Measurements from ENCODE around the gene IRGC.

The IRGC gene

GRCh38 chr19:43691755-43692154 lies 24.1 kb upstream of the IRGC start:
- no peaks in the 10 kb centered on the region for H3K9me3 ChIP-seq (ENCODE audit: control insufficient read depth, insufficient read depth, low read length)
- H3K4me1 ChIP-seq (ENCODE audit: control insufficient read depth, insufficient read depth, low read length): no peaks in the 10 kb centered on the region
- no peaks in the 10 kb centered on the region for H3K27me3 ChIP-seq (ENCODE audit: control insufficient read depth, insufficient read depth, low read length)
- no CpG with 5 or more reads among the region's 5 CpGs for WGBS (ENCODE audit: insufficient coverage, insufficient read length)
- H3K4me3 ChIP-seq (ENCODE audit: low read length): no peak overlapping the region
- no peak overlapping the region for H3K27ac ChIP-seq (ENCODE audit: low read length)
- no peak for DNase-seq (ENCODE audit: low read depth, low spot score)
- H3K36me3 ChIP-seq (ENCODE audit: control insufficient read depth, insufficient read depth, low read length): no peaks in the 10 kb centered on the region

GRCh38 chr19:43692385-43692784 lies 23.5 kb upstream of the IRGC start:
- DNase-seq (ENCODE audit: low read depth, low spot score): no peak
- no peak overlapping the region for H3K4me3 ChIP-seq (ENCODE audit: low read length)
- H3K27me3 ChIP-seq (ENCODE audit: control insufficient read depth, insufficient read depth, low read length): no peaks in the 10 kb centered on the region
- H3K9me3 ChIP-seq (ENCODE audit: control insufficient read depth, insufficient read depth, low read length): no peaks in the 10 kb centered on the region
- no peaks in the 10 kb centered on the region for H3K4me1 ChIP-seq (ENCODE audit: control insufficient read depth, insufficient read depth, low read length)
- WGBS (ENCODE audit: insufficient coverage, insufficient read length): no CpG with 5 or more reads among the region's 2 CpGs
- no peaks in the 10 kb centered on the region for H3K36me3 ChIP-seq (ENCODE audit: control insufficient read depth, insufficient read depth, low read length)
- no peak overlapping the region for H3K27ac ChIP-seq (ENCODE audit: low read length)

- H3K9me3 ChIP-seq (ENCODE audit: control insufficient read depth, insufficient read depth, low read length): no peaks in the 10 kb centered on the region
- no peak for DNase-seq (ENCODE audit: low read depth, low spot score)
- WGBS (ENCODE audit: insufficient coverage, insufficient read length): no CpG with 5 or more reads among the region's 4 CpGs
- no peak overlapping the region for H3K4me3 ChIP-seq (ENCODE audit: low read length)
- H3K27ac ChIP-seq (ENCODE audit: low read length): no peak overlapping the region
- no peaks in the 10 kb centered on the region for H3K4me1 ChIP-seq (ENCODE audit: control insufficient read depth, insufficient read depth, low read length)
- no peaks in the 10 kb centered on the region for H3K27me3 ChIP-seq (ENCODE audit: control insufficient read depth, insufficient read depth, low read length)
- no peaks in the 10 kb centered on the region for H3K36me3 ChIP-seq (ENCODE audit: control insufficient read depth, insufficient read depth, low read length)
Measured at GRCh38 chr19:43692877-43693276, 23.0 kb upstream of the IRGC start.

GRCh38 chr19:43694553-43694952 lies 21.3 kb upstream of the IRGC start:
- no peak overlapping the region for H3K27ac ChIP-seq (ENCODE audit: low read length)
- H3K4me1 ChIP-seq (ENCODE audit: control insufficient read depth, insufficient read depth, low read length): no peaks in the 10 kb centered on the region
- no peak for DNase-seq (ENCODE audit: low read depth, low spot score)
- no CpG with 5 or more reads among the region's 5 CpGs for WGBS (ENCODE audit: insufficient coverage, insufficient read length)
- no peaks in the 10 kb centered on the region for H3K36me3 ChIP-seq (ENCODE audit: control insufficient read depth, insufficient read depth, low read length)
- no peak overlapping the region for H3K4me3 ChIP-seq (ENCODE audit: low read length)
- no peaks in the 10 kb centered on the region for H3K9me3 ChIP-seq (ENCODE audit: control insufficient read depth, insufficient read depth, low read length)
- no peaks in the 10 kb centered on the region for H3K27me3 ChIP-seq (ENCODE audit: control insufficient read depth, insufficient read depth, low read length)

GRCh38 chr19:43695985-43696704 lies 19.7 kb upstream of the IRGC start:
- no CpG with 5 or more reads among the region's 6 CpGs for WGBS (ENCODE audit: insufficient coverage, insufficient read length)
- H3K36me3 ChIP-seq (ENCODE audit: control insufficient read depth, insufficient read depth, low read length): no peaks in the 10 kb centered on the region
- H3K27me3 ChIP-seq (ENCODE audit: control insufficient read depth, insufficient read depth, low read length): no peaks in the 10 kb centered on the region
- no peak for DNase-seq (ENCODE audit: low read depth, low spot score)
- H3K4me3 ChIP-seq (ENCODE audit: low read length): no peak overlapping the region
- no peaks in the 10 kb centered on the region for H3K9me3 ChIP-seq (ENCODE audit: control insufficient read depth, insufficient read depth, low read length)
- H3K4me1 ChIP-seq (ENCODE audit: control insufficient read depth, insufficient read depth, low read length): no peaks in the 10 kb centered on the region
- no peak overlapping the region for H3K27ac ChIP-seq (ENCODE audit: low read length)

- H3K4me3 ChIP-seq (ENCODE audit: low read length): no peak overlapping the region
- no peaks in the 10 kb centered on the region for H3K36me3 ChIP-seq (ENCODE audit: control insufficient read depth, insufficient read depth, low read length)
- no peaks in the 10 kb centered on the region for H3K4me1 ChIP-seq (ENCODE audit: control insufficient read depth, insufficient read depth, low read length)
- H3K27ac ChIP-seq (ENCODE audit: low read length): no peak overlapping the region
- DNase-seq (ENCODE audit: low read depth, low spot score): no peak
- WGBS (ENCODE audit: insufficient coverage, insufficient read length): no CpG with 5 or more reads among the region's 5 CpGs
- no peaks in the 10 kb centered on the region for H3K27me3 ChIP-seq (ENCODE audit: control insufficient read depth, insufficient read depth, low read length)
- H3K9me3 ChIP-seq (ENCODE audit: control insufficient read depth, insufficient read depth, low read length): no peaks in the 10 kb centered on the region
Measured at GRCh38 chr19:43697295-43697694, 18.6 kb upstream of the IRGC start.

GRCh38 chr19:43699506-43700394 lies 16.1 kb upstream of the IRGC start:
- Histone ChIP-seq H3K36me3 (ENCODE audit: control insufficient read depth, insufficient read depth, low read length) (no peaks in the 10 kb centered on the region), H3K4me3 (ENCODE audit: low read length) (peak overlapping the region; percentile 2; the same call in 1 of the 2 replicates), H3K27ac (ENCODE audit: low read length) (no peak overlapping the region), H3K27me3 (ENCODE audit: control insufficient read depth, insufficient read depth, low read length) (no peaks in the 10 kb centered on the region), H3K4me1 (ENCODE audit: control insufficient read depth, insufficient read depth, low read length) (no peaks in the 10 kb centered on the region), H3K9me3 (ENCODE audit: control insufficient read depth, insufficient read depth, low read length) (no peaks in the 10 kb centered on the region)
- WGBS (ENCODE audit: insufficient coverage, insufficient read length): no CpG with 5 or more reads among the region's 46 CpGs
- DNase-seq (ENCODE audit: low read depth, low spot score): peak; percentile 16

GRCh38 chr19:43700395-43701000 lies 15.4 kb upstream of the IRGC start:
- Histone ChIP-seq H3K4me1 (ENCODE audit: control insufficient read depth, insufficient read depth, low read length) (no peaks in the 10 kb centered on the region), H3K27ac (ENCODE audit: low read length) (no peak overlapping the region), H3K9me3 (ENCODE audit: control insufficient read depth, insufficient read depth, low read length) (no peaks in the 10 kb centered on the region), H3K36me3 (ENCODE audit: control insufficient read depth, insufficient read depth, low read length) (no peaks in the 10 kb centered on the region), H3K27me3 (ENCODE audit: control insufficient read depth, insufficient read depth, low read length) (no peaks in the 10 kb centered on the region), H3K4me3 (ENCODE audit: low read length) (no peak overlapping the region)
- no peak for DNase-seq (ENCODE audit: low read depth, low spot score)
- no CpG with 5 or more reads among the region's 13 CpGs for WGBS (ENCODE audit: insufficient coverage, insufficient read length)

GRCh38 chr19:43704002-43704705 lies 11.7 kb upstream of the IRGC start:
- no peak for DNase-seq (ENCODE audit: low read depth, low spot score)

GRCh38 chr19:43705729-43706128 lies 10.1 kb upstream of the IRGC start:
- Histone ChIP-seq H3K27ac (ENCODE audit: low read length) (no peak overlapping the region), H3K9me3 (ENCODE audit: control insufficient read depth, insufficient read depth, low read length) (peaks cover 3% of the 10 kb centered on the region), H3K27me3 (ENCODE audit: control insufficient read depth, insufficient read depth, low read length) (no peaks in the 10 kb centered on the region), H3K4me1 (ENCODE audit: control insufficient read depth, insufficient read depth, low read length) (no peaks in the 10 kb centered on the region), H3K4me3 (ENCODE audit: low read length) (no peak overlapping the region), H3K36me3 (ENCODE audit: control insufficient read depth, insufficient read depth, low read length) (no peaks in the 10 kb centered on the region)
- no CpG with 5 or more reads among the region's 6 CpGs for WGBS (ENCODE audit: insufficient coverage, insufficient read length)
- DNase-seq (ENCODE audit: low read depth, low spot score): no peak

More at GRCh38 chr19:43704002-43704705, 11.7 kb upstream of the IRGC start:
- Histone ChIP-seq H3K36me3 (ENCODE audit: control insufficient read depth, insufficient read depth, low read length) (no peaks in the 10 kb centered on the region), H3K27me3 (ENCODE audit: control insufficient read depth, insufficient read depth, low read length) (no peaks in the 10 kb centered on the region), H3K4me3 (ENCODE audit: low read length) (no peak overlapping the region), H3K4me1 (ENCODE audit: control insufficient read depth, insufficient read depth, low read length) (no peaks in the 10 kb centered on the region), H3K27ac (ENCODE audit: low read length) (no peak overlapping the region), H3K9me3 (ENCODE audit: control insufficient read depth, insufficient read depth, low read length) (peaks cover 3% of the 10 kb centered on the region)
- no CpG with 5 or more reads among the region's 7 CpGs for WGBS (ENCODE audit: insufficient coverage, insufficient read length)

Measured in iPS DF 6.9 (cell line).